GM21529 (cell line): ENCODE results near the gene RAD50.
"Not testable (repeated sequence)": the region's sequence is repeated elsewhere in the genome, so short reads cannot be mapped to it uniquely, and the experiment has no call there.

Source experiments
- ATAC-seq: cut with Tn5 transposase; IDR thresholded peaks from one replicate; pipeline ENCODE4 v1.9.1; 2021; ENCODE audit not compliant: unreplicated experiment

RAD50 gene

GRCh38 chr5:132628814-132629213, 72.0 kb downstream of the RAD50 start:
- ATAC-seq = peak; percentile 26

- ATAC-seq = peak; percentile 81
Measured at GRCh38 chr5:132629230-132629944, 72.6 kb downstream of the RAD50 start.

GRCh38 chr5:132633587-132633986, 76.8 kb downstream of the RAD50 start:
- not testable (repeated sequence) for ATAC-seq

- peak; percentile 56 for ATAC-seq
Measured at GRCh38 chr5:132635873-132636272, 79.1 kb downstream of the RAD50 start.

- ATAC-seq = no peak
Measured at GRCh38 chr5:132637241-132637640, 80.5 kb downstream of the RAD50 start.

- peak; percentile 71 for ATAC-seq
Measured at GRCh38 chr5:132639706-132640130, 82.9 kb downstream of the RAD50 start.

- no peak for ATAC-seq
Measured at GRCh38 chr5:132640613-132641012, 83.8 kb downstream of the RAD50 start.

GRCh38 chr5:132641241-132641723, 84.5 kb downstream of the RAD50 start:
- ATAC-seq = peak; percentile 41

- ATAC-seq = no peak
Measured at GRCh38 chr5:132641841-132642240, 85.1 kb downstream of the RAD50 start.

- no peak for ATAC-seq
Measured at GRCh38 chr5:132644177-132644576, 87.4 kb downstream of the RAD50 start.

- no peak for ATAC-seq
Measured at GRCh38 chr5:132646583-132647266, 89.9 kb downstream of the RAD50 start.

GRCh38 chr5:132647473-132647872, 90.7 kb downstream of the RAD50 start:
- ATAC-seq = no peak

- no peak for ATAC-seq
Measured at GRCh38 chr5:132648355-132648754, 91.6 kb downstream of the RAD50 start.

GRCh38 chr5:132651838-132652469, 95.2 kb downstream of the RAD50 start:
- no peak for ATAC-seq

GRCh38 chr5:132653716-132654115, 96.9 kb downstream of the RAD50 start:
- no peak for ATAC-seq

- ATAC-seq = no peak
Measured at GRCh38 chr5:132655821-132656773, 99.3 kb downstream of the RAD50 start.

- no peak for ATAC-seq
Measured at GRCh38 chr5:132656774-132657355, 100.1 kb downstream of the RAD50 start.

- ATAC-seq = no peak
Measured at GRCh38 chr5:132657676-132658380, 101.1 kb downstream of the RAD50 start, which contains the start of gene IL13. Gene IL13, plus strand, starts transcription at chr5:132658173. Its CDS starts 14 bp downstream, at chr5:132658187.
